ENCODE measurements around the gene CRTAC1.

CRTAC1 gene, protein sequence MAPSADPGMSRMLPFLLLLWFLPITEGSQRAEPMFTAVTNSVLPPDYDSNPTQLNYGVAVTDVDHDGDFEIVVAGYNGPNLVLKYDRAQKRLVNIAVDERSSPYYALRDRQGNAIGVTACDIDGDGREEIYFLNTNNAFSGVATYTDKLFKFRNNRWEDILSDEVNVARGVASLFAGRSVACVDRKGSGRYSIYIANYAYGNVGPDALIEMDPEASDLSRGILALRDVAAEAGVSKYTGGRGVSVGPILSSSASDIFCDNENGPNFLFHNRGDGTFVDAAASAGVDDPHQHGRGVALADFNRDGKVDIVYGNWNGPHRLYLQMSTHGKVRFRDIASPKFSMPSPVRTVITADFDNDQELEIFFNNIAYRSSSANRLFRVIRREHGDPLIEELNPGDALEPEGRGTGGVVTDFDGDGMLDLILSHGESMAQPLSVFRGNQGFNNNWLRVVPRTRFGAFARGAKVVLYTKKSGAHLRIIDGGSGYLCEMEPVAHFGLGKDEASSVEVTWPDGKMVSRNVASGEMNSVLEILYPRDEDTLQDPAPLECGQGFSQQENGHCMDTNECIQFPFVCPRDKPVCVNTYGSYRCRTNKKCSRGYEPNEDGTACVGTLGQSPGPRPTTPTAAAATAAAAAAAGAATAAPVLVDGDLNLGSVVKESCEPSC

DNA sequence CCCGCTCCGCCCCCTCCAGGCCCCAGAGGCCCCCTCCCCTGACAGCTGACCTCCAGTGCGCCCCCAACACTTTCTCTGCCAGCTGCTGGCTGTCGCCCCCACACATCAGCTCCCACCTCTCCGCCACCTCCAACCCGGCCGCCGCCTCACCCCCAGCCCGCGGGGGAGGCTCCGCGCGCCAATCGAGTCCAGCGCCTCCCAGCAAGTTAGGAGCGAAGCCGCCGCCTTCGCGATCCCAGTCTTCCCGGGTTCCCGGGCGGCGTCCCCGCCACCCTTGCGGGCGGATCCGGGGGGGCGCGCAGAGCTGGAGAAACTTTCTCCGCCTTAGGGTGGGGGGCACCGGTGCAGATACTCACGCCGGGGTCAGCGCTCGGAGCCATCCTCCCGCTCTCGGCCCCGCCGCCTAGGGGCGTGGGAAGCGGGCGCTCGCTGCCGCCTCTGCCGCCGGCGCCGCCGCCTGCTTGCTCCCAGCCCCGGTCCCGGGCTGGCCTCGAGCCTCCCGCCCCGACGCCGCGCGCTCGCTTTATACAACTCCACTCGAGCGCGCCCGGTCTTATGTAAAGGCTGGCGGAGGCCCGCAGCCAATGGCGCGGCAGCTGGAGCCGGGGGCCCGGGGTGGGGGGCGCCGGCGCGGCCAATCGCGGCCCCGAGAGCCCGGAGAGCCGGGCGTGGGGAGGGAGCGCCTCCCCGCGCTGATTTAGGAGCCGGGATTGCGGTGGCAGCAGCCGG, at the start of gene CRTAC1:
CRTAC1 (minus strand) TSS at position 529 of the 729 bp plus-strand sequence; CDS start at position 380, 149 bp downstream.
- peak; percentile 36 for DNase-seq (ENCODE audit: low spot score)
- TF ChIP-seq, protein P1, sequence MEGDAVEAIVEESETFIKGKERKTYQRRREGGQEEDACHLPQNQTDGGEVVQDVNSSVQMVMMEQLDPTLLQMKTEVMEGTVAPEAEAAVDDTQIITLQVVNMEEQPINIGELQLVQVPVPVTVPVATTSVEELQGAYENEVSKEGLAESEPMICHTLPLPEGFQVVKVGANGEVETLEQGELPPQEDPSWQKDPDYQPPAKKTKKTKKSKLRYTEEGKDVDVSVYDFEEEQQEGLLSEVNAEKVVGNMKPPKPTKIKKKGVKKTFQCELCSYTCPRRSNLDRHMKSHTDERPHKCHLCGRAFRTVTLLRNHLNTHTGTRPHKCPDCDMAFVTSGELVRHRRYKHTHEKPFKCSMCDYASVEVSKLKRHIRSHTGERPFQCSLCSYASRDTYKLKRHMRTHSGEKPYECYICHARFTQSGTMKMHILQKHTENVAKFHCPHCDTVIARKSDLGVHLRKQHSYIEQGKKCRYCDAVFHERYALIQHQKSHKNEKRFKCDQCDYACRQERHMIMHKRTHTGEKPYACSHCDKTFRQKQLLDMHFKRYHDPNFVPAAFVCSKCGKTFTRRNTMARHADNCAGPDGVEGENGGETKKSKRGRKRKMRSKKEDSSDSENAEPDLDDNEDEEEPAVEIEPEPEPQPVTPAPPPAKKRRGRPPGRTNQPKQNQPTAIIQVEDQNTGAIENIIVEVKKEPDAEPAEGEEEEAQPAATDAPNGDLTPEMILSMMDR (IDR thresholded peaks at IDR 0.05; ENCODE audit: extremely low read depth, insufficient read depth, missing control alignments), result no peak
- in situ Hi-C loops (cut with MboI; ENCODE audit: low pct_unique_long_range_greater_than_20kb, low sequenced_read_pairs, unreplicated experiment), result no loop called here

DNA sequence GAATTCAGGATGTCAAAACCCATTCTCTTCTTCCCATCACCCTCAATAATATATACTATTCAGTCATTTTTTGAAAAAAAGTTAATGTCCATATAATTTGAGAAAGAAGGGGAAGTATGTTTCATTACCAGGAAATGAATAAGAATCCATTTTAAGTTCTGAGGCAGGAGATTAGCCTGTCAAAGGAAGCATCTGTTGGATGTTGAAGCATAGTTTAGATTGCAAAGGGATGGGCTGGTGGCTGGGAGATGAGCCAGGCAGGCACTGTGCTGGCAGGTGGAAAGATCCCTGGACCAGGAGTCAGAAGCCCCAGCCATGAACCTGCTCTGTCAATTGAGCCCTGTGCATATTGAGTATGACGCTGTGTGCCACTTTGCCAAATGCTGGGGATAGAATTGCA, 48.4 kb upstream of the CRTAC1 start:
- DNase-seq (ENCODE audit: low spot score), result no peak
- TF ChIP-seq, protein P1 (IDR thresholded peaks at IDR 0.05; ENCODE audit: extremely low read depth, insufficient read depth, missing control alignments), result no peak
- in situ Hi-C loops (cut with MboI; ENCODE audit: low pct_unique_long_range_greater_than_20kb, low sequenced_read_pairs, unreplicated experiment), result no loop called here

DNA sequence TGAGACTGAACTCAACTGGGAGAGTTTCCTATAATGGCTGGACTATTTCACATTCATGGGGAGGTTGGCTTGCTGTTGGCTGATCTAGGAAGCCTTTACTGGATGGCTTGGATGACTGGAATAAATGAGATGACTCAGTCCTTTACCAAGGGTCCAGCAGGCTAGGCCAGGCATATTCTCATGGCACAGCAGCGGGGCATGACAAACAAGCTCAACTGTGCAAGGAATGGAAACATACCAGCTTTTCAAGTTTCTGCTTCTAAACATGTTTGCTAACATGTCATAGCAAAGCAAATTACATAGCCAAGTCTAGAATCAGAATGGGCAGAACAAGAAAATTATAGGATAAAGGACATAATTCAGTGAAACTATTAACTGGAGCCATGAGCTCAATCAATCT, 46.8 kb upstream of the CRTAC1 start:
- TF ChIP-seq, protein P1 (IDR thresholded peaks at IDR 0.05; ENCODE audit: extremely low read depth, insufficient read depth, missing control alignments), result no peak
- no peak for DNase-seq (ENCODE audit: low spot score)
- in situ Hi-C loops (cut with MboI; ENCODE audit: low pct_unique_long_range_greater_than_20kb, low sequenced_read_pairs, unreplicated experiment), result no loop called here

DNA sequence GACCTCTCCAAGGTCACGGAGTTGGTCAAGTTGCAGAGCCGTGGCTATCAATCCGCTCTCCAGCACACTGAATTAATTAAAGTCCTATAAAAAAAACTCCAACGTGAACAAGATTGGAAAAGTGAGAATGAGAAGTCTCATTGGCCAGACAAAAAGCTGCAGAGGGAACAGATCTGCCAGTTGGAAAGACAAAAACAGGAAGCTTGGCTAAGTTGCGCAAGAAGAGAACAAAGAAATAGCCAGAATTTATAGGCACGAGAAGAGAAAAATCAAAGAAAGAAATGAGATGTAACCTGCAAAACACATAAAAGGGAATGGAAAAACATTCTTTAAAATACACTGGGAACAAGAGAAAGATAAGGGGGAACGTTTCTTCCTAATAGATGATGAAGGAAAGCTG, 45.7 kb upstream of the CRTAC1 start:
- TF ChIP-seq, protein P1 (IDR thresholded peaks at IDR 0.05; ENCODE audit: extremely low read depth, insufficient read depth, missing control alignments), result no peak
- in situ Hi-C loops (cut with MboI; ENCODE audit: low pct_unique_long_range_greater_than_20kb, low sequenced_read_pairs, unreplicated experiment), result no loop called here

DNA sequence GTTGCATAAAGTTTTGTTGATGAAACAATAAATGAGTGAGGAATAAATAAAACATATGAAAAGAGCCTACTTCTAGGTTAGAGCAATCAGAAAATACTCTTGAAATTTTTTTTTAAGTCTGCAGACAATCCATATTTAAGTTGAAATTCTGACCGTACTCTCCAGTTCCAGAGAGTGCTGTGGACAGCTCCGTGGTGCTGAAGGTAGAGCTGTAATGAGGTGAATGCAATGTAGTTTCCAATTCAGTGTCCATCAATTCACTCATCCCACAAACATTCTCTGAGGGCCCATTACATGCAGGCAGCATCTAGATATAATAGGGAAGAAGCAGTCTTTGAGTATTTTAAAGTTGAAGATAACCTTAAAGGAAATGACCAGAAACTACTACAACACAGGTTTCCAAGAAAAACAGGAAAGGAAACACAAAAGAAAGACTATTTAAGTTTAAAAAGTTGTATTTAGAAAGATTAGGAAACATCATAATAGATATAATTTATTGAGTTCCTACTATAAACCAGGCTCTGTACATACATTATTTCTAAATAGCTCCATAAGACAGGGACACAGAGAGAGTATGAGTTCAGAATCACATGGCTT, 44.0 kb upstream of the CRTAC1 start:
- no peak for DNase-seq (ENCODE audit: low spot score)
- in situ Hi-C loops (cut with MboI; ENCODE audit: low pct_unique_long_range_greater_than_20kb, low sequenced_read_pairs, unreplicated experiment), result no loop called here
- TF ChIP-seq, protein P1 (IDR thresholded peaks at IDR 0.05; ENCODE audit: extremely low read depth, insufficient read depth, missing control alignments), result no peak

More for the DNA sequence above, 45.7 kb upstream of the CRTAC1 start:
- DNase-seq (ENCODE audit: low spot score), result no peak

DNA sequence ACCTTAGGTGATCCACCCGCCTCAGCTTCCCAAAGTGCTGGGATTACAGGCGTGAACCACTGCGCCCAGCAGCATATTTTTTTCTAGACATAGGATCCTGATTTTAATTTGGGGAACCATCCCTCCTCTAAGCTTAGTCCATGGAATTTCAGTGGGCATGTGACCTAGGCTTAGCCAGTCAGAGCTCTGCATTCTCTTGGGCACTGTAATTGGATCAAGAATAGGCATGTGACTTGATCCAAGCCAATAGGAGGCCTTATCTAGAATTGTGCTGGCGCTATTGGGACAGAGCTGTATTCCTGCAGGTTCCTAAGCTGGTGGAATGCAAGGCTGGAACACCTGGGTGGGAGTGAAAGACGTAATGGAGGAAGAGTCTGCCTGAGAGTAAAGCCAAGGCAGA, 36.7 kb upstream of the CRTAC1 start:
- in situ Hi-C loops (cut with MboI; ENCODE audit: low pct_unique_long_range_greater_than_20kb, low sequenced_read_pairs, unreplicated experiment), result no loop called here

More for the DNA sequence above, 36.7 kb upstream of the CRTAC1 start:
- TF ChIP-seq, protein P1 (IDR thresholded peaks at IDR 0.05; ENCODE audit: extremely low read depth, insufficient read depth, missing control alignments), result no peak
- DNase-seq (ENCODE audit: low spot score), result no peak
